ENCODE results near the gene RARG. TPM values are rescaled to one million over a fixed set of nuclear protein-coding genes. Genes with fewer than 3 reads are reported as not detected.
"Not testable (repeated sequence)": the region's sequence is repeated elsewhere in the genome, so short reads cannot be mapped to it uniquely, and the experiment has no call there.

RARG gene
- total and polyA plus RNA-seq, 2 donors = 4.6 to 8.5 TPM

DNA sequence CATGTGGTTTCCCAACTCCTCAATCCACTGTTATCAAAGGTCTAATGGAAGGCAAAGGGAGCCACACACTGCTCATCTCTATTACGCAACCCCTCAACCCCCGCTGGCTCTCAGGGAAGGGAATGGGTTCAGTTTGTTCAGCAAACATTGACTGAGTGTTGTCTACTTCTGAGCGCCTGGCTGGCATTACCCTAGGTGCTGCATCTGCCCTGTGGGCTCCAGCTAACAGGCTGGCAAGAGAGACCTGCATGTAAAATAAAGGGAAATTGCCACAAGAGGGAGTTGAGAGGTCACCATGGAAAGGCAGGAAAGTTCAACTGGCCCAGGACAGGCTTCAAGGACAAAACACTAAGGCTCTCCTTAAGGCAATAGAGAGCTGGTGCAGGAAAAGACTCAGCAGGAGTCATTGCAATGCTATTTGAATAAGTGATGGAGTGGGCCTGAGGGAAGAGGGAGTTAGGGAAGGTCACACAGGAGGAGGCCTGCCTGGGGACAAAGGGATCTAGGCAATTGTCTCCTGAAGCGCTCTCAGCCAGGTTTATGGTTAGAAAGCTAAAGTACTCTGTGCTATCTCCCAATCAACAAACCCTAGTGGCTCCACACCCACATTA, 57.0 kb downstream of the RARG start:
- no peaks in the 10 kb centered on the region for H3K27me3 ChIP-seq (ENCODE audit: control insufficient read depth in 2 of 2, insufficient read depth in 1 of 2, low read length in 1 of 2)
- WGBS = 96% methylated on average over 4 of the region's 4 CpGs
- H3K4me3 ChIP-seq (ENCODE audit: low read length in 2 of 2) = no peak overlapping the region
- no peak for DNase-seq (ENCODE audit: low read depth in 6 of 9, low spot score in 9 of 9)
- no peaks in the 10 kb centered on the region for H3K9me3 ChIP-seq (ENCODE audit: control insufficient read depth in 2 of 2, insufficient read depth in 1 of 2, low read length in 1 of 2)
- no peak overlapping the region for H3K27ac ChIP-seq (ENCODE audit: low read depth in 1 of 2, low read length in 1 of 2)
- H3K4me1 ChIP-seq (ENCODE audit: control insufficient read depth in 2 of 2, insufficient read depth in 2 of 2, low read length in 2 of 2) = peaks cover 0 to 8% of the 10 kb centered on the region in 2 donors
- H3K36me3 ChIP-seq (ENCODE audit: control insufficient read depth in 2 of 2, insufficient read depth in 2 of 2, low read length in 1 of 2) = peaks cover 6 to 12% of the 10 kb centered on the region in 2 donors

GRCh38 chr12:53173085-53173715, 58.8 kb downstream of the RARG start:
- Histone ChIP-seq H3K4me3 (ENCODE audit: low read length in 2 of 2) (no peak overlapping the region), H3K36me3 (ENCODE audit: control insufficient read depth in 2 of 2, insufficient read depth in 2 of 2, low read length in 1 of 2) (peaks cover 9 to 16% of the 10 kb centered on the region in 2 donors)
- WGBS = 97% methylated on average over 10 of the region's 10 CpGs

DNA sequence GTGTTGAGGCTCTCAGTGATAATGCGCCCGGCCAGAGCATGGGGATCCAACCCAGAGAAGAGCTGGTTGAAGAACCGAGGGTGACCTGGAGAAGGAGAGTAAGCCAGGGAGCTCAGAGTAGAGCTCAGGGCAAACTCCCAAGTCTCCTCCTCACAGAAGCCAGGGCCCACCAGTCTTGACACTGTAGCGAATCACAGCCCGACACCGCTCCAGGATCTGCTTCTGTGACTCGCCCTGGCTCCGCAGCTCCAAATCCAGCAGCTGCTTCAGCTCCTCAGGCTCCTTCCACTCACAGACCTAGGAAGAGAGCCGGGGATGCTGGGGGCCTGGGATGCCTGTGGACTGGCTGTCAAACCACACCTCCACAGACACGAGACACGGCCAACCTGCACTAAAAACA, 59.7 kb downstream of the RARG start:
- peaks cover 9 to 16% of the 10 kb centered on the region in 2 donors for H3K36me3 ChIP-seq (ENCODE audit: control insufficient read depth in 2 of 2, insufficient read depth in 2 of 2, low read length in 1 of 2)
- WGBS = 96% methylated on average over 11 of the region's 11 CpGs
- DNase-seq (ENCODE audit: low read depth in 6 of 9, low spot score in 9 of 9) = no peak
- H3K9me3 ChIP-seq (ENCODE audit: control insufficient read depth in 2 of 2, insufficient read depth in 1 of 2, low read length in 1 of 2) = no peaks in the 10 kb centered on the region
- H3K4me3 ChIP-seq (ENCODE audit: low read length in 2 of 2) = no peak overlapping the region
- H3K27me3 ChIP-seq (ENCODE audit: control insufficient read depth in 2 of 2, insufficient read depth in 1 of 2, low read length in 1 of 2) = no peaks in the 10 kb centered on the region
- H3K4me1 ChIP-seq (ENCODE audit: control insufficient read depth in 2 of 2, insufficient read depth in 2 of 2, low read length in 2 of 2) = peaks cover 0 to 3% of the 10 kb centered on the region in 2 donors
- H3K27ac ChIP-seq (ENCODE audit: low read depth in 1 of 2, low read length in 1 of 2) = no peak overlapping the region

More at GRCh38 chr12:53173085-53173715, 58.8 kb downstream of the RARG start:
- H3K27me3 ChIP-seq (ENCODE audit: control insufficient read depth in 2 of 2, insufficient read depth in 1 of 2, low read length in 1 of 2) = no peaks in the 10 kb centered on the region
- peaks cover 0 to 3% of the 10 kb centered on the region in 2 donors for H3K4me1 ChIP-seq (ENCODE audit: control insufficient read depth in 2 of 2, insufficient read depth in 2 of 2, low read length in 2 of 2)
- DNase-seq (ENCODE audit: low read depth in 6 of 9, low spot score in 9 of 9) = no peak
- H3K9me3 ChIP-seq (ENCODE audit: control insufficient read depth in 2 of 2, insufficient read depth in 1 of 2, low read length in 1 of 2) = no peaks in the 10 kb centered on the region
- no peak overlapping the region for H3K27ac ChIP-seq (ENCODE audit: low read depth in 1 of 2, low read length in 1 of 2)

DNA sequence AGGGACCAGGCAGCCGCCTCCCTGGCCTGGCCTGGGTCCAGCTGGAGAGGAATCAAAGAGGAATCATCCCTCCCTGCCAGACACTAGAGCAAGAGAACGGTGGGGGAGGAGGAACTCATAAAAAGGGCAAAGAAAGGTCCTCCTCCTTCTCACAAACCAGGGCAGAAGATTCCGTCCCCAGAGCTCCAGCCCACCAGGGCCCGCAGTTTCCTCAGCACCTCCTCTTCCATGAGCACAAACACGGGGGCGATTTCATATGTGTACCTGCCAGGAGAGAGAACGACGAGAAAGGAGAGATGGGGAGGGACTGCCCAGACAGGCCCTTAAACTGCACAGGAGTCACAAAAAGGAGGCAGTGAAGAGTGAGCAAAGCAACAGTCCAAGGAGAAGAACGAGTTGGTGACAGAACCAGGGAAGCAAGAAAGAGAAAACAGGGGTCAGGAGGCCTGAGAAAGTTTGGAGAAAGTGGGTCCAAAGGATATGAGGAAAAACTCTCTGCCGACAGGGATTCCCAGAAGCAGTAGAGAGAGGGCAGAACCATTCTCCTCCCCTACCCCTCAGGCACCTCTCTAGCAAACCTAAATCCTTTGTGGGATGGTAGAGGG, 60.2 kb downstream of the RARG start:
- 92% methylated on average over 10 of the region's 10 CpGs for WGBS
- no peak overlapping the region for H3K4me3 ChIP-seq (ENCODE audit: low read length in 2 of 2)
- H3K9me3 ChIP-seq (ENCODE audit: control insufficient read depth in 2 of 2, insufficient read depth in 1 of 2, low read length in 1 of 2) = no peaks in the 10 kb centered on the region
- H3K27ac ChIP-seq (ENCODE audit: low read depth in 1 of 2, low read length in 1 of 2) = no peak overlapping the region
- peaks cover 9 to 16% of the 10 kb centered on the region in 2 donors for H3K36me3 ChIP-seq (ENCODE audit: control insufficient read depth in 2 of 2, insufficient read depth in 2 of 2, low read length in 1 of 2)
- H3K27me3 ChIP-seq (ENCODE audit: control insufficient read depth in 2 of 2, insufficient read depth in 1 of 2, low read length in 1 of 2) = no peaks in the 10 kb centered on the region
- H3K4me1 ChIP-seq (ENCODE audit: control insufficient read depth in 2 of 2, insufficient read depth in 2 of 2, low read length in 2 of 2) = peaks cover 0 to 3% of the 10 kb centered on the region in 2 donors
- no peak for DNase-seq (ENCODE audit: low read depth in 6 of 9, low spot score in 9 of 9)

- H3K36me3 ChIP-seq (ENCODE audit: control insufficient read depth in 2 of 2, insufficient read depth in 2 of 2, low read length in 1 of 2) = peaks cover 9 to 16% of the 10 kb centered on the region in 2 donors
- H3K27ac ChIP-seq (ENCODE audit: low read depth in 1 of 2, low read length in 1 of 2) = no peak overlapping the region
- no peak for DNase-seq (ENCODE audit: low read depth in 6 of 9, low spot score in 9 of 9)
- 96% methylated on average over 14 of the region's 14 CpGs for WGBS
- no peaks in the 10 kb centered on the region for H3K27me3 ChIP-seq (ENCODE audit: control insufficient read depth in 2 of 2, insufficient read depth in 1 of 2, low read length in 1 of 2)
- H3K4me1 ChIP-seq (ENCODE audit: control insufficient read depth in 2 of 2, insufficient read depth in 2 of 2, low read length in 2 of 2) = peaks cover 0 to 3% of the 10 kb centered on the region in 2 donors
- no peak overlapping the region for H3K4me3 ChIP-seq (ENCODE audit: low read length in 2 of 2)
- H3K9me3 ChIP-seq (ENCODE audit: control insufficient read depth in 2 of 2, insufficient read depth in 1 of 2, low read length in 1 of 2) = no peaks in the 10 kb centered on the region
Observed at GRCh38 chr12:53170876-53171724, 60.9 kb downstream of the RARG start.

- Histone ChIP-seq H3K9me3 (ENCODE audit: control insufficient read depth in 2 of 2, insufficient read depth in 1 of 2, low read length in 1 of 2) (no peaks in the 10 kb centered on the region), H3K4me1 (ENCODE audit: control insufficient read depth in 2 of 2, insufficient read depth in 2 of 2, low read length in 2 of 2) (peaks cover 0 to 3% of the 10 kb centered on the region in 2 donors), H3K4me3 (ENCODE audit: low read length in 2 of 2) (no peak overlapping the region), H3K27me3 (ENCODE audit: control insufficient read depth in 2 of 2, insufficient read depth in 1 of 2, low read length in 1 of 2) (no peaks in the 10 kb centered on the region), H3K36me3 (ENCODE audit: control insufficient read depth in 2 of 2, insufficient read depth in 2 of 2, low read length in 1 of 2) (peaks cover 9 to 16% of the 10 kb centered on the region in 2 donors), H3K27ac (ENCODE audit: low read depth in 1 of 2, low read length in 1 of 2) (no peak overlapping the region)
- DNase-seq (ENCODE audit: low read depth in 6 of 9, low spot score in 9 of 9) = no peak
- 98% methylated on average over 8 of the region's 8 CpGs for WGBS
Observed at GRCh38 chr12:53170215-53170614, 61.8 kb downstream of the RARG start.

DNA sequence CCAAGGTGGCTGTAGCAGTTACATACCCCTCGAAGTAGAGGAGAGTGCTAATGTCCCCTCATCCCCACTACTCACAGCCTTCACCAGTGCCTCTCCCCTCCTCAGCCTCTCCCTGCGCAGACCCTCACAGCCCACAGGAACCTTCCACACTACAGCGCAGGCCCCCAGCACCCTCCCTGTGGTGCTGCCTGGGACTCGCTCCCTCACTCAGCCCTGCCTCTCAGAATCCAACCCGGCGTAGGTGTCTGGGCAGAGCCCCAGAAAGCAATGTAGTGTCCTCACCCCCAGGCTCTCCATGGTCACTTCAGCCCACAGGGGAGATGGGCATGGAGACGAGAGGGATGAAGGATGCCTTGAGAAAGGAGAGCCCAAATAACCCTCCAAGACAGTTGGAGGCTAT, 62.4 kb downstream of the RARG start:
- Histone ChIP-seq H3K36me3 (ENCODE audit: control insufficient read depth in 2 of 2, insufficient read depth in 2 of 2, low read length in 1 of 2) (peaks cover 9 to 16% of the 10 kb centered on the region in 2 donors), H3K4me3 (ENCODE audit: low read length in 2 of 2) (no peak overlapping the region), H3K9me3 (ENCODE audit: control insufficient read depth in 2 of 2, insufficient read depth in 1 of 2, low read length in 1 of 2) (no peaks in the 10 kb centered on the region), H3K4me1 (ENCODE audit: control insufficient read depth in 2 of 2, insufficient read depth in 2 of 2, low read length in 2 of 2) (peaks cover 0 to 3% of the 10 kb centered on the region in 2 donors), H3K27ac (ENCODE audit: low read depth in 1 of 2, low read length in 1 of 2) (no peak overlapping the region), H3K27me3 (ENCODE audit: control insufficient read depth in 2 of 2, insufficient read depth in 1 of 2, low read length in 1 of 2) (no peaks in the 10 kb centered on the region)
- 97% methylated on average over 7 of the region's 7 CpGs for WGBS
- DNase-seq (ENCODE audit: low read depth in 6 of 9, low spot score in 9 of 9) = no peak

DNA sequence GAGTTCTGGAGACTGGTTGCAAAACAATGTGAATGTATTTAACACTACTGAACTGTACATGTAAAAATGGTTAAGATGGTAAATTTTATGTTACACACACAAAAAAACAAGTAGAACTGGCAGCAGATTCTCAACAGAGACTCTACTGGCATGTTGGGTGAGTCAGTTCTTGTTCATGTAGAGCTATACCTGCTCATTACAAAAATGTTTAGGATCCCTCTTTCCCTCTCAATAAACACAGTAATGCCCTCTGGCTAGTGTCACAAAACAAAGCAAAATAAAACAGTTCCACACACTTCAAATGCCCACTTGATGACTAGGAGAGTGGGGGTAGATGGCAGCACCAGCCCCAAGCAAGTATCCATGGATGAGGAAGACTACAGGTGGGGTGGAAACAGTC, 65.2 kb downstream of the RARG start:
- H3K4me3 ChIP-seq (ENCODE audit: low read length in 2 of 2) = no peak overlapping the region
- no peaks in the 10 kb centered on the region for H3K27me3 ChIP-seq (ENCODE audit: control insufficient read depth in 2 of 2, insufficient read depth in 1 of 2, low read length in 1 of 2)
- peaks cover 0 to 3% of the 10 kb centered on the region in 2 donors for H3K4me1 ChIP-seq (ENCODE audit: control insufficient read depth in 2 of 2, insufficient read depth in 2 of 2, low read length in 2 of 2)
- peaks cover 6 to 13% of the 10 kb centered on the region in 2 donors for H3K36me3 ChIP-seq (ENCODE audit: control insufficient read depth in 2 of 2, insufficient read depth in 2 of 2, low read length in 1 of 2)
- no peaks in the 10 kb centered on the region for H3K9me3 ChIP-seq (ENCODE audit: control insufficient read depth in 2 of 2, insufficient read depth in 1 of 2, low read length in 1 of 2)
- no peak overlapping the region for H3K27ac ChIP-seq (ENCODE audit: low read depth in 1 of 2, low read length in 1 of 2)
- no peak for DNase-seq (ENCODE audit: low read depth in 6 of 9, low spot score in 9 of 9)

- not testable (repeated sequence) for H3K4me1 ChIP-seq (ENCODE audit: control insufficient read depth in 2 of 2, insufficient read depth in 2 of 2, low read length in 2 of 2); H3K27ac ChIP-seq (ENCODE audit: low read depth in 1 of 2, low read length in 1 of 2); H3K27me3 ChIP-seq (ENCODE audit: control insufficient read depth in 2 of 2, insufficient read depth in 1 of 2, low read length in 1 of 2); H3K9me3 ChIP-seq (ENCODE audit: control insufficient read depth in 2 of 2, insufficient read depth in 1 of 2, low read length in 1 of 2); H3K36me3 ChIP-seq (ENCODE audit: control insufficient read depth in 2 of 2, insufficient read depth in 2 of 2, low read length in 1 of 2); H3K4me3 ChIP-seq (ENCODE audit: low read length in 2 of 2); DNase-seq (ENCODE audit: low read depth in 6 of 9, low spot score in 9 of 9)
- 97% methylated on average over 2 of the region's 2 CpGs for WGBS
Observed at GRCh38 chr12:53163008-53163407, 69.0 kb downstream of the RARG start.
